ENCODE data around the gene EOGT.

EOGT gene

GRCh38 chr3:69013253-69014021, at the start of gene EOGT:
EOGT (minus strand) TSS chr3:69013684; CDS start chr3:69009846, 3,838 bp downstream.
- FAIRE-seq, result no peak

GRCh38 chr3:69059688-69060087, 46.2 kb upstream of the EOGT start:
- no peak for FAIRE-seq

- FAIRE-seq, result no peak
These were observed 45.4 kb upstream of the EOGT start for GRCh38 chr3:69058947-69059224.

GRCh38 chr3:69058180-69058946, 44.9 kb upstream of the EOGT start:
- no peak for FAIRE-seq

GRCh38 chr3:69052472-69052898, 39.0 kb upstream of the EOGT start:
- FAIRE-seq, result no peak

GRCh38 chr3:69051756-69052471, 38.4 kb upstream of the EOGT start, which contains the start of gene TMF1:
TMF1 (minus strand) TSS chr3:69052333; CDS start chr3:69052086, 247 bp downstream.
- FAIRE-seq, result peak; percentile 96

GRCh38 chr3:69048990-69049389, 35.5 kb upstream of the EOGT start:
- no peak for FAIRE-seq

- no peak for FAIRE-seq
These were observed 31.1 kb upstream of the EOGT start for GRCh38 chr3:69044608-69045007.

- no peak for FAIRE-seq
These were observed 20.0 kb upstream of the EOGT start for GRCh38 chr3:69033470-69033869.

GRCh38 chr3:69032737-69033136, 19.3 kb upstream of the EOGT start:
- no peak for FAIRE-seq

GRCh38 chr3:69032142-69032541, 18.7 kb upstream of the EOGT start:
- FAIRE-seq, result no peak

GRCh38 chr3:69031635-69032034, 18.2 kb upstream of the EOGT start:
- no peak for FAIRE-seq

GRCh38 chr3:69020857-69021256, 7.4 kb upstream of the EOGT start:
- no peak for FAIRE-seq

GRCh38 chr3:69020424-69020823, 6.9 kb upstream of the EOGT start:
- peak; percentile 4 for FAIRE-seq

- FAIRE-seq, result no peak
These were observed 3.4 kb upstream of the EOGT start for GRCh38 chr3:69016901-69017300.

- FAIRE-seq, result no peak
These were observed 2.6 kb upstream of the EOGT start for GRCh38 chr3:69016102-69016501.

- no peak for FAIRE-seq
These were observed 617 bp upstream of the EOGT start for GRCh38 chr3:69014022-69014580.

GRCh38 chr3:69012800-69013252, 658 bp downstream of the EOGT start:
- no peak for FAIRE-seq

GRCh38 chr3:69012100-69012799, 1.2 kb downstream of the EOGT start:
- FAIRE-seq, result no peak

- FAIRE-seq, result no peak
These were observed 2.3 kb downstream of the EOGT start for GRCh38 chr3:69011096-69011730.

GRCh38 chr3:69009559-69010410, 3.7 kb downstream of the EOGT start:
- FAIRE-seq, result no peak

Data from endometrium (tissue), 2 donors.